Measurements from ENCODE around the gene GNAI3. TPM values are rescaled to one million over a fixed set of nuclear protein-coding genes. Genes with fewer than 3 reads are reported as not detected.
A peak's percentile ranks its signal among the peaks of the same experiment; 100 is the strongest.

GNAI3 gene
- total and polyA plus RNA-seq, 2 of the 8 experiments (the other 6 are each of a cell fraction or from before 2014, with no cell fraction given), result 4.0 to 9.8 TPM

DNA sequence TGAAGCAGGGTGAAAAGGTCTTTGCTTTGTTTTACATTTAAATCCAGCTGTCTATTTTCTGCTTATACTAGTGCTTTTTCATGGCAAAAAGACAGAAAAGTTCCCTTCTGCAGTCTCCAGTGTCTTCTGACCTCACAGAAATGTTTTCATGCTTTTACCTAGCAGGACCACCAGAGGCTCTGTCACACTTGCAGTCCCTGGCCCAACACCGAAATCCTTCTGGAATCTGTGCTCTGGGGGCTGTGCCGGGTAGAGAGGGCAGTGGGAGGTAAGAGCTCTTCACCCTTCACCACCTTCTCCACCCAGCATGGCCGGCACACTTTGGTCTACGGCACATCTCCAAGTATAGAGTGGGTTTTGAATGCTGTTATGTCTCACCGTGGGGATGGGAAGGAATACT lies 50.2 kb downstream of the GNAI3 start:
- peaks cover 0 to 11% (median 3%) of the 10 kb centered on the region in 4 experiments; a peak in 2 of 8 replicates for H3K36me3 ChIP-seq (ENCODE audit: control insufficient read depth in 2 of 4, insufficient read depth in 4 of 4, low read length in 3 of 4)
- no peaks in the 10 kb centered on the region for H3K27me3 ChIP-seq (replicated peaks in 1 of 4; ENCODE audit: control insufficient read depth in 3 of 4, extremely low read depth in 1 of 4, insufficient read depth in 3 of 4, low read length in 3 of 4)
- WGBS, 2 experiments (ENCODE audit: extremely low coverage in 1 of 2, insufficient coverage in 1 of 2, insufficient read length in 1 of 2, insufficient replicate concordance in 2 of 2, low coverage in 1 of 2, low lambda C conversion rate in 2 of 2, missing lambda C conversion rate in 1 of 2), result 86% methylated on average over 5 of the region's 5 CpGs; no CpG with 5 or more reads in 1 of the 2 experiments
- no peak overlapping the region for H3K14ac ChIP-seq (ENCODE audit: insufficient read length)
- TF ChIP-seq GABPA (IDR thresholded peaks at IDR 0.05; ENCODE audit: borderline replicate concordance, insufficient read depth, low read length) (no peak), CBX5 (IDR thresholded peaks at IDR 0.05; ENCODE audit: low read depth, low read length) (no peak), ASH2L (IDR thresholded peaks at IDR 0.05; ENCODE audit: low read length) (no peak), EZH2 (IDR thresholded peaks at IDR 0.05; ENCODE audit: low read depth, low read length, severe bottlenecking) (no peak), TEAD4 (IDR thresholded peaks at IDR 0.05; ENCODE audit: low read depth, low read length) (0 out of 2 replicates have a peak, but pooled peaks have one; percentile 13), CTCF (IDR thresholded peaks at IDR 0.05; ENCODE audit: control extremely low read depth in 1 of 3, insufficient read depth in 1 of 3, low read depth in 1 of 3, low read length in 3 of 3) (peak; percentile 36 to 64 (median 61)), RAD21 (IDR thresholded peaks at IDR 0.05 in 1 of 2, conservative IDR thresholded peaks at IDR 0.05 in 1 of 2; ENCODE audit: low read depth in 2 of 2, low read length in 2 of 2) (peak; percentile 57 to 67), TBP (IDR thresholded peaks at IDR 0.05; ENCODE audit: low read depth, low read length) (no peak)
- ChIA-PET POLR2A (ENCODE audit: partially characterized antibody) (interaction anchor here (0.9 to 3.7 kb wide), 2 partner anchors 10 to 18 kb away, joined by 3 to 11 read pairs; no protein-coding TSS in a partner anchor), CTCF (ENCODE audit: partially characterized antibody) (interaction anchor here (0.8 to 7.2 kb wide), 17 partner anchors 10 to 99 kb away, joined by 3 to 92 read pairs (median 4); no protein-coding TSS in a partner anchor)
- no peaks in the 10 kb centered on the region for H3K79me2 ChIP-seq (ENCODE audit: control insufficient read depth in 1 of 2, insufficient read depth in 2 of 2, low read length in 2 of 2)
- H2BK15ac ChIP-seq (ENCODE audit: low read length), result no peak overlapping the region
- no peak overlapping the region for H2AK5ac ChIP-seq (ENCODE audit: low read depth, low read length)
- H2BK5ac ChIP-seq (ENCODE audit: low read depth, low read length), result no peak overlapping the region
- no peak overlapping the region for H2AFZ ChIP-seq (ENCODE audit: low read length)
- H2BK12ac ChIP-seq (ENCODE audit: low read depth, low read length), result no peak overlapping the region
- no peaks in the 10 kb centered on the region for H4K20me1 ChIP-seq (replicated peaks in 1 of 2; ENCODE audit: control insufficient read depth in 1 of 2, insufficient read depth in 2 of 2, low read length in 2 of 2)
- H3K9me3 ChIP-seq (ENCODE audit: insufficient read depth in 2 of 2, low read depth in 1 of 2, low read length in 1 of 2), result no peaks in the 10 kb centered on the region
- no peak overlapping the region for H3K4ac ChIP-seq (replicated peaks; ENCODE audit: insufficient read length, low read depth, low read length)
- H3K18ac ChIP-seq (ENCODE audit: extremely low read depth, low read length), result no peak overlapping the region
- no peaks in the 10 kb centered on the region for H3K23me2 ChIP-seq (ENCODE audit: low read depth, low read length)
- DNase-seq (ENCODE audit: low read depth in 1 of 2, low spot score in 2 of 2) (no peak), FAIRE-seq (peak; percentile 39)
- no peak overlapping the region for H3K23ac ChIP-seq (ENCODE audit: insufficient read length)
- no peak overlapping the region for H3K9ac ChIP-seq (replicated peaks in 1 of 4; ENCODE audit: extremely low read depth in 1 of 4, low read depth in 3 of 4, low read length in 3 of 4)
- no peak overlapping the region for H3K4me2 ChIP-seq (ENCODE audit: insufficient read depth in 1 of 2, low read depth in 2 of 2, low read length in 2 of 2)
- H3K56ac ChIP-seq (replicated peaks; ENCODE audit: insufficient read length, low read depth, low read length), result no peak overlapping the region
- H4K91ac ChIP-seq (replicated peaks; ENCODE audit: insufficient read length, low read length), result no peak overlapping the region
- no peak overlapping the region for H3K4me3 ChIP-seq (ENCODE audit: extremely low read depth in 1 of 4, insufficient read depth in 2 of 4, low read depth in 3 of 4, low read length in 4 of 4)
- no peak overlapping the region for H2BK120ac ChIP-seq (replicated peaks; ENCODE audit: low read depth, low read length)
- H3K27ac ChIP-seq (ENCODE audit: low read depth, low read length), result no peak overlapping the region
- no peaks in the 10 kb centered on the region for H3K79me1 ChIP-seq (ENCODE audit: low read depth, low read length)
- H2BK20ac ChIP-seq (ENCODE audit: low read length), result no peak overlapping the region
- no peaks in the 10 kb centered on the region for H3K4me1 ChIP-seq (replicated peaks in 1 of 4; ENCODE audit: control insufficient read depth in 3 of 4, insufficient read depth in 4 of 4, low read length in 3 of 4)
- H4K5ac ChIP-seq (ENCODE audit: insufficient read length, low read depth, low read length), result no peak overlapping the region
- H4K8ac ChIP-seq (ENCODE audit: extremely low read depth, insufficient read depth, low read length), result no peak overlapping the region

Data from H1 (cell line).